Caco-2 (cell line): ENCODE results near the gene NR2C1. TPM values are rescaled to one million over a fixed set of nuclear protein-coding genes. Genes with fewer than 3 reads are reported as not detected.

ENCODE experiments used
- BruUV-seq: library from RNA; stranded (reverse); fragments of 400-500 nt; replicated peaks from 2 replicates; lab custom pipeline; 2021; lab: Mats Ljungman, UMichigan
- CTCF ChIA-PET: fragments of 300-600 bp; sonication (Branson Sonifier 250); formaldehyde crosslinking; loops from one replicate; lab custom pipeline; 2022; ENCODE audit warnings: antibody characterized with exemption; lab: Charles Lee
- POLR2A ChIA-PET: fragments of 300-600 bp; sonication (Branson Sonifier 250); formaldehyde crosslinking; loops from one replicate; lab custom pipeline; 2022; ENCODE audit warnings: antibody characterized with exemption; lab: Charles Lee
- DNase-seq, 2 experiments: peaks; one replicate each; pipeline versions ENCODE4 v3.0.0 to v3.0.0-alpha.2; 2020 to 2022
- H3K27me3 ChIP-seq: replicated peaks from 2 replicates; pipeline ENCODE4 v1.6.0; 2011; ENCODE audit warnings: low read length; ENCODE audit not compliant: control insufficient read depth, insufficient read depth
- H3K36me3 ChIP-seq: 2 replicates; pipeline ENCODE4 v1.5.1; 2011; ENCODE audit warnings: low read length; ENCODE audit not compliant: control insufficient read depth, insufficient read depth
- H3K4me1 ChIP-seq: fragments of 250-450 bp; sonication (Bioruptor Pico); 2 replicates; pipeline ENCODE4 v1.5.1; 2020; ENCODE audit warnings: mild to moderate bottlenecking
- H3K4me3 ChIP-seq: 2 replicates; pipeline ENCODE4 v1.5.1; 2011; ENCODE audit warnings: low read depth, mild to moderate bottlenecking, control low read depth, low read length
- H3K9me3 ChIP-seq: fragments of 250-450 bp; sonication (Bioruptor Pico); 2 replicates; pipeline ENCODE4 v1.5.1; 2020; ENCODE audit warnings: mild to moderate bottlenecking, moderate library complexity
- H3K27ac Mint-ChIP-seq: one replicate; pipeline ENCODE4 v1.8.0; 2022; ENCODE audit warnings: mixed read lengths; ENCODE audit not compliant: unreplicated experiment
- H3K27me3 Mint-ChIP-seq: one replicate; pipeline ENCODE4 v1.8.0; 2022; ENCODE audit warnings: mixed read lengths; ENCODE audit not compliant: insufficient read depth, unreplicated experiment
- H3K36me3 Mint-ChIP-seq: one replicate; pipeline ENCODE4 v1.8.0; 2022; ENCODE audit warnings: mild to moderate bottlenecking, mixed read lengths; ENCODE audit not compliant: insufficient read depth, unreplicated experiment
- H3K4me1 Mint-ChIP-seq: one replicate; pipeline ENCODE4 v1.8.0; 2022; ENCODE audit warnings: low read depth, mixed read lengths; ENCODE audit not compliant: unreplicated experiment
- H3K4me3 Mint-ChIP-seq: one replicate; pipeline ENCODE4 v1.8.0; 2022; ENCODE audit warnings: mild to moderate bottlenecking, moderate library complexity, mixed read lengths; ENCODE audit not compliant: unreplicated experiment
- H3K9me3 Mint-ChIP-seq: one replicate; pipeline ENCODE4 v1.8.0; 2022; ENCODE audit warnings: mixed read lengths; ENCODE audit not compliant: unreplicated experiment
- intact Hi-C: fragments of 100-400 bp; cut with micrococcal nuclease; formaldehyde crosslinking; loops from one replicate; pipeline ENCODE4 v1.10.0; 2022; ENCODE audit not compliant: unreplicated experiment
- total RNA-seq: library from RNA; stranded (reverse); gene quantifications from 2 replicates; pipeline ENCODE4 v1.2.3, GENCODE V29; 2022
- TF ChIP-seq, protein P1 (sequence below), 2 experiments: fragments of 200-600 bp in 1 of 2; IDR thresholded peaks; 1 replicate in 1 of 2; 2 replicates in 1 of 2; pipeline versions ENCODE4 v1.5.1 to v1.8.0; 2011 to 2022; ENCODE audit warnings: antibody characterized with exemption in 1 of 2, control low read depth in 1 of 2, inconsistent platforms in 1 of 2, low read depth in 1 of 2, low read length in 1 of 2, mild to moderate bottlenecking in 1 of 2, moderate library complexity in 1 of 2; ENCODE audit not compliant: insufficient read depth in 1 of 2, severe bottlenecking in 1 of 2, unreplicated experiment in 1 of 2

Gene NR2C1
- total RNA-seq, 1 experiment from 2014 or later: 51.1 TPM

- Histone ChIP-seq H3K4me1 (no peaks in the 10 kb centered on the region), H3K27me3 (no peaks in the 10 kb centered on the region), H3K4me3 (no peak overlapping the region), H3K36me3 (no peaks in the 10 kb centered on the region), H3K9me3 (no peaks in the 10 kb centered on the region)
- H3K36me3 Mint-ChIP-seq: peaks cover 7% of the 10 kb centered on the region
- BruUV-seq: no TSS peak
- no peak for DNase-seq
- no peak overlapping the region for H3K4me3 Mint-ChIP-seq
- H3K4me1 Mint-ChIP-seq: no peaks in the 10 kb centered on the region
- no peak overlapping the region for H3K27ac Mint-ChIP-seq
- POLR2A ChIA-PET: no interaction called here
- CTCF ChIA-PET: no interaction called here
- TF ChIP-seq, protein P1, sequence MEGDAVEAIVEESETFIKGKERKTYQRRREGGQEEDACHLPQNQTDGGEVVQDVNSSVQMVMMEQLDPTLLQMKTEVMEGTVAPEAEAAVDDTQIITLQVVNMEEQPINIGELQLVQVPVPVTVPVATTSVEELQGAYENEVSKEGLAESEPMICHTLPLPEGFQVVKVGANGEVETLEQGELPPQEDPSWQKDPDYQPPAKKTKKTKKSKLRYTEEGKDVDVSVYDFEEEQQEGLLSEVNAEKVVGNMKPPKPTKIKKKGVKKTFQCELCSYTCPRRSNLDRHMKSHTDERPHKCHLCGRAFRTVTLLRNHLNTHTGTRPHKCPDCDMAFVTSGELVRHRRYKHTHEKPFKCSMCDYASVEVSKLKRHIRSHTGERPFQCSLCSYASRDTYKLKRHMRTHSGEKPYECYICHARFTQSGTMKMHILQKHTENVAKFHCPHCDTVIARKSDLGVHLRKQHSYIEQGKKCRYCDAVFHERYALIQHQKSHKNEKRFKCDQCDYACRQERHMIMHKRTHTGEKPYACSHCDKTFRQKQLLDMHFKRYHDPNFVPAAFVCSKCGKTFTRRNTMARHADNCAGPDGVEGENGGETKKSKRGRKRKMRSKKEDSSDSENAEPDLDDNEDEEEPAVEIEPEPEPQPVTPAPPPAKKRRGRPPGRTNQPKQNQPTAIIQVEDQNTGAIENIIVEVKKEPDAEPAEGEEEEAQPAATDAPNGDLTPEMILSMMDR (IDR thresholded peaks at IDR 0.05; ENCODE audit: insufficient read depth in 1 of 2, low read depth in 1 of 2, low read length in 1 of 2, severe bottlenecking in 1 of 2, unreplicated experiment in 1 of 2): no peak
- intact Hi-C loops: no loop called here
- no peaks in the 10 kb centered on the region for H3K27me3 Mint-ChIP-seq
- H3K9me3 Mint-ChIP-seq: no peaks in the 10 kb centered on the region
Observed at GRCh38 chr12:94983321-94983720, 90.1 kb downstream of the NR2C1 start.

DNA sequence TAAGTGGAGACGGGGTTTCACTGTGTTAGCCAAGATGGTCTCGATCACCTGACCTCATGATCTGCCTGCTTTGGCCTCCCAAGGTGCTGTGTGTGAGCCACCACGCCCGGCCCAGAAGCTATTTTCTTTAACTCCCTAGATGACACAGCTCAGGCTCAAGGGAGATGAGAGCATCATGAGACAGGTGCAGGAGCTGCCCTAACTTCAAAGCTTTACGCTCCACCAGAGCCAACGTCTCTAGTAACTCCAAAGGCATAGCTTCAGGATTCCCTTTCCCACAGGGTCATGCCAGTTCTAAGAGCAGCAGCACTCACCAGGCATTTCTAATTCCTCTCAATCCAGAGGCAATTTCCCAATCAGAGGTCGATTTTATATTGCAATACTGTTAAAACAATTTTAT is 91.0 kb downstream of the NR2C1 start:
- peaks cover 7% of the 10 kb centered on the region for H3K36me3 Mint-ChIP-seq
- TF ChIP-seq, protein P1 (IDR thresholded peaks at IDR 0.05; ENCODE audit: insufficient read depth in 1 of 2, low read depth in 1 of 2, low read length in 1 of 2, severe bottlenecking in 1 of 2, unreplicated experiment in 1 of 2): no peak
- intact Hi-C loops: no loop called here
- H3K4me3 Mint-ChIP-seq: no peak overlapping the region
- no peaks in the 10 kb centered on the region for H3K4me1 Mint-ChIP-seq
- no peaks in the 10 kb centered on the region for H3K4me1 ChIP-seq
- no peaks in the 10 kb centered on the region for H3K27me3 Mint-ChIP-seq
- no TSS peak for BruUV-seq
- no peaks in the 10 kb centered on the region for H3K9me3 ChIP-seq
- H3K4me3 ChIP-seq: no peak overlapping the region
- H3K27me3 ChIP-seq: no peaks in the 10 kb centered on the region
- POLR2A ChIA-PET: no interaction called here
- CTCF ChIA-PET: interaction anchor here (1.0 kb wide), 1 partner anchor 107 kb away, joined by 3 read pairs; no protein-coding TSS in a partner anchor
- H3K9me3 Mint-ChIP-seq: no peaks in the 10 kb centered on the region
- no peak for DNase-seq
- no peak overlapping the region for H3K27ac Mint-ChIP-seq
- no peaks in the 10 kb centered on the region for H3K36me3 ChIP-seq

- no peaks in the 10 kb centered on the region for H3K9me3 Mint-ChIP-seq
- H3K27me3 Mint-ChIP-seq: no peaks in the 10 kb centered on the region
- intact Hi-C loops: no loop called here
- no TSS peak for BruUV-seq
- ChIA-PET CTCF (no interaction called here), POLR2A (no interaction called here)
- no peak overlapping the region for H3K4me3 Mint-ChIP-seq
- H3K4me1 Mint-ChIP-seq: no peaks in the 10 kb centered on the region
- peaks cover 7% of the 10 kb centered on the region for H3K36me3 Mint-ChIP-seq
- TF ChIP-seq, protein P1 (IDR thresholded peaks at IDR 0.05; ENCODE audit: insufficient read depth in 1 of 2, low read depth in 1 of 2, low read length in 1 of 2, severe bottlenecking in 1 of 2, unreplicated experiment in 1 of 2): peak in 1 of 2 experiments; percentile 22
- H3K9me3 ChIP-seq: no peaks in the 10 kb centered on the region
- DNase-seq: no peak
- no peak overlapping the region for H3K4me3 ChIP-seq
- no peak overlapping the region for H3K27ac Mint-ChIP-seq
- no peaks in the 10 kb centered on the region for H3K4me1 ChIP-seq
- no peaks in the 10 kb centered on the region for H3K27me3 ChIP-seq
- no peaks in the 10 kb centered on the region for H3K36me3 ChIP-seq
Observed at GRCh38 chr12:94980577-94980976, 92.8 kb downstream of the NR2C1 start.
